A673 (cell line): ENCODE measurements around the gene CLDN18. TPM values are rescaled to one million over a fixed set of nuclear protein-coding genes. Genes with fewer than 3 reads are reported as not detected.
A peak's percentile ranks its signal among the peaks of the same experiment; 100 is the strongest.

ENCODE experiments used
- BruUV-seq: library from RNA; stranded (reverse); fragments of 400-500 nt; replicated peaks from 2 replicates; lab custom pipeline; 2021; lab: Mats Ljungman, UMichigan
- CTCF ChIA-PET: fragments of 300-600 bp; sonication (Branson Sonifier 250); formaldehyde crosslinking; loops from one replicate; lab custom pipeline; 2022; ENCODE audit warnings: antibody characterized with exemption; lab: Charles Lee
- POLR2A ChIA-PET: fragments of 300-600 bp; sonication (Branson Sonifier 250); formaldehyde crosslinking; loops from one replicate; lab custom pipeline; 2022; ENCODE audit warnings: antibody characterized with exemption; ENCODE audit not compliant: low non-redundant PET; lab: Charles Lee
- DNase-seq: peaks from one replicate; pipeline ENCODE4 v3.0.0-alpha.2; 2015; ENCODE audit warnings: low spot score
- H3K27ac ChIP-seq: fragments of 200-600 bp; sonication (generic); 2 replicates; pipeline ENCODE4 v1.5.1; 2016; ENCODE audit warnings: mixed run types, low read depth, mild to moderate bottlenecking, mixed read lengths, antibody characterized with exemption, low read length; ENCODE audit not compliant: poor library complexity, severe bottlenecking
- H3K27me3 ChIP-seq: fragments of 200-600 bp; sonication (generic); replicated peaks from 2 replicates; pipeline ENCODE4 v1.6.1; 2017; ENCODE audit warnings: mixed run types, low read depth, mild to moderate bottlenecking, mixed read lengths, antibody characterized with exemption, low read length; ENCODE audit not compliant: insufficient read depth, poor library complexity
- H3K36me3 ChIP-seq: fragments of 200-600 bp; sonication (generic); 2 replicates; pipeline ENCODE4 v1.6.1; 2016; ENCODE audit warnings: mixed run types, mild to moderate bottlenecking, mixed read lengths, antibody characterized with exemption, low read length; ENCODE audit not compliant: insufficient read depth, poor library complexity, severe bottlenecking
- H3K4me1 ChIP-seq: fragments of 200-600 bp; sonication (generic); 2 replicates; pipeline ENCODE4 v1.6.1; 2017; ENCODE audit warnings: mixed run types, mild to moderate bottlenecking, mixed read lengths, antibody characterized with exemption, low read length; ENCODE audit not compliant: insufficient read depth, poor library complexity, severe bottlenecking
- H3K4me3 ChIP-seq: fragments of 200-600 bp; sonication (generic); 2 replicates; pipeline ENCODE4 v1.5.1; 2016; ENCODE audit warnings: low read depth, mixed run types, mild to moderate bottlenecking, mixed read lengths, low read length; ENCODE audit not compliant: poor library complexity, severe bottlenecking
- H3K9me3 ChIP-seq: fragments of 200-600 bp; sonication (generic); 2 replicates; pipeline ENCODE4 v1.6.1; 2016; ENCODE audit warnings: mixed run types, low read depth, mild to moderate bottlenecking, mixed read lengths, antibody characterized with exemption, low read length; ENCODE audit not compliant: poor library complexity, severe bottlenecking
- EZH2 ChIP-seq: fragments of 200-600 bp; sonication (generic); IDR thresholded peaks from 2 replicates; pipeline ENCODE4 v1.6.1; 2017; ENCODE audit warnings: borderline replicate concordance, low read depth, mild to moderate bottlenecking, mixed read lengths, antibody characterized with exemption, low read length; ENCODE audit not compliant: poor library complexity, severe bottlenecking
- intact Hi-C: fragments of 100-400 bp; cut with micrococcal nuclease; formaldehyde crosslinking; loops from one replicate; pipeline ENCODE4 v1.10.0; 2022; ENCODE audit not compliant: unreplicated experiment
- total RNA-seq: library from RNA; stranded (reverse); gene quantifications from 2 replicates; pipeline ENCODE4 v1.2.3, GENCODE V29; 2021
- TF ChIP-seq, protein P1 (sequence below): fragments of 300-800, 200-600 bp; sonication (generic); conservative IDR thresholded peaks from 2 replicates; pipeline ENCODE4 v1.5.1; 2017; ENCODE audit warnings: low read depth, mild to moderate bottlenecking, antibody characterized with exemption, low read length, moderate library complexity, mixed read lengths

CLDN18 gene
- total RNA-seq, 1 experiment from 2014 or later = not detected

GRCh38 chr3:138051947-138052802, 42.2 kb downstream of the CLDN18 start:
- intact Hi-C loops = loop anchor here (10.0 kb wide), 1 partner anchor 947 kb away; no protein-coding TSS in a partner anchor
- POLR2A ChIA-PET = no interaction called here
- H3K4me3 ChIP-seq = no peak overlapping the region
- no peaks in the 10 kb centered on the region for H3K9me3 ChIP-seq
- DNase-seq = peak; percentile 53
- H3K36me3 ChIP-seq = no peaks in the 10 kb centered on the region
- TF ChIP-seq, protein P1, sequence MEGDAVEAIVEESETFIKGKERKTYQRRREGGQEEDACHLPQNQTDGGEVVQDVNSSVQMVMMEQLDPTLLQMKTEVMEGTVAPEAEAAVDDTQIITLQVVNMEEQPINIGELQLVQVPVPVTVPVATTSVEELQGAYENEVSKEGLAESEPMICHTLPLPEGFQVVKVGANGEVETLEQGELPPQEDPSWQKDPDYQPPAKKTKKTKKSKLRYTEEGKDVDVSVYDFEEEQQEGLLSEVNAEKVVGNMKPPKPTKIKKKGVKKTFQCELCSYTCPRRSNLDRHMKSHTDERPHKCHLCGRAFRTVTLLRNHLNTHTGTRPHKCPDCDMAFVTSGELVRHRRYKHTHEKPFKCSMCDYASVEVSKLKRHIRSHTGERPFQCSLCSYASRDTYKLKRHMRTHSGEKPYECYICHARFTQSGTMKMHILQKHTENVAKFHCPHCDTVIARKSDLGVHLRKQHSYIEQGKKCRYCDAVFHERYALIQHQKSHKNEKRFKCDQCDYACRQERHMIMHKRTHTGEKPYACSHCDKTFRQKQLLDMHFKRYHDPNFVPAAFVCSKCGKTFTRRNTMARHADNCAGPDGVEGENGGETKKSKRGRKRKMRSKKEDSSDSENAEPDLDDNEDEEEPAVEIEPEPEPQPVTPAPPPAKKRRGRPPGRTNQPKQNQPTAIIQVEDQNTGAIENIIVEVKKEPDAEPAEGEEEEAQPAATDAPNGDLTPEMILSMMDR = peak; percentile 74
- TF ChIP-seq EZH2 = no peak
- no peaks in the 10 kb centered on the region for H3K27me3 ChIP-seq
- CTCF ChIA-PET = interaction anchor here (1.5 kb wide), 1 partner anchor 8 kb away, joined by 6 read pairs; no protein-coding TSS in a partner anchor
- no peak overlapping the region for H3K27ac ChIP-seq
- BruUV-seq = no TSS peak
- H3K4me1 ChIP-seq = no peaks in the 10 kb centered on the region

DNA sequence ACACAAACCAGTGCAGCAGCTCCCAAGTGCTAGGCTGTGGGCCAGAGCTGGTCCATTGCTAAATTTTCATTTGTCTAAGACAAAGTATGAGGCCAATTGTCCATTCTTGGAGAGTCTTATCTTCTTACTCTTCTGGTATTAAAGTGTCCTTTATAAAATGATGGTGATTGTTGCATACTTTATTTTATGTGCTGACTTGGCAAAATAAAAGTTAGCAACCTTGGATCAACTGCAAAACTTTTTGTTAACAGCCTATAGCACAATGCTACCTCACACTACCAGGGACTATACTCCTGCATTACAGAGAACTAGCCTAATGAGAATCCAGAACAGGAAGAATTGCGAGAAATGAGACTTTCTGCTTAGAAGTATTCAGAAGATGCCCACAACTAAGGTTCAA, 44.1 kb downstream of the CLDN18 start:
- no peaks in the 10 kb centered on the region for H3K36me3 ChIP-seq
- no peaks in the 10 kb centered on the region for H3K9me3 ChIP-seq
- H3K4me1 ChIP-seq = no peaks in the 10 kb centered on the region
- no TSS peak for BruUV-seq
- no peak overlapping the region for H3K4me3 ChIP-seq
- intact Hi-C loops = loop anchor here (10.0 kb wide), 1 partner anchor 949 kb away; no protein-coding TSS in a partner anchor
- CTCF ChIA-PET = no interaction called here
- H3K27me3 ChIP-seq = no peaks in the 10 kb centered on the region
- no peak for DNase-seq
- no peak for TF ChIP-seq EZH2
- TF ChIP-seq, protein P1 = no peak
- POLR2A ChIA-PET = no interaction called here
- H3K27ac ChIP-seq = no peak overlapping the region

DNA sequence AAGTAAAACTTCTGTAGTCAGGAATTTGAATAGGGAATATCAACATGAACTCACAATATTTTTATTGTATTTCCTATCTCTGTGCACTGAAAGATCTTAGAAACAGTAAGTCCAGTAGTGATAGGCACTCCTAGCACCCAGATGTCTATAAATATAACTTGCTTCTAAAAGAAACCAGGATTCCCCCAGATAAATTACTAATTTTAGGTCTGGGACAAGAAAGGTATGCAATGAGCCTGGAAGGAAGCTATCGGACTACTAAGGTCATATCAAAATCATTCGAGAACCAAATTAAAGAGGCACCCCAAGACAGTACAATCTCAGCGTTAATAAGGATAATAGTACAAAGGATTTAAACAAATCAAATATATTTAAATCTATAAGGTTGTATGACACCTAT, 47.4 kb downstream of the CLDN18 start:
- H3K27me3 ChIP-seq = no peaks in the 10 kb centered on the region
- no TSS peak for BruUV-seq
- no peaks in the 10 kb centered on the region for H3K4me1 ChIP-seq
- no peak overlapping the region for H3K4me3 ChIP-seq
- intact Hi-C loops = loop anchor here (10.0 kb wide), 1 partner anchor 953 kb away; no protein-coding TSS in a partner anchor
- H3K9me3 ChIP-seq = no peaks in the 10 kb centered on the region
- peaks cover under 1% of the 10 kb centered on the region for H3K36me3 ChIP-seq
- TF ChIP-seq, protein P1 = no peak
- no peak for TF ChIP-seq EZH2
- CTCF ChIA-PET = no interaction called here
- no peak for DNase-seq
- no peak overlapping the region for H3K27ac ChIP-seq
- POLR2A ChIA-PET = no interaction called here
